GM10266 (cell line): ENCODE results near the gene PTCSC3.

Source experiments
- DNase-seq: peaks from one replicate; pipeline ENCODE4 v3.0.0; 2012; ENCODE audit errors: extremely low spot score
- TF ChIP-seq, protein P1 (sequence below): IDR thresholded peaks from 2 replicates; pipeline ENCODE4 v1.5.1; 2012; ENCODE audit warnings: mild to moderate bottlenecking, low read depth; ENCODE audit not compliant: control insufficient read depth, insufficient read depth; ENCODE audit errors: missing control alignments

Gene PTCSC3

DNA sequence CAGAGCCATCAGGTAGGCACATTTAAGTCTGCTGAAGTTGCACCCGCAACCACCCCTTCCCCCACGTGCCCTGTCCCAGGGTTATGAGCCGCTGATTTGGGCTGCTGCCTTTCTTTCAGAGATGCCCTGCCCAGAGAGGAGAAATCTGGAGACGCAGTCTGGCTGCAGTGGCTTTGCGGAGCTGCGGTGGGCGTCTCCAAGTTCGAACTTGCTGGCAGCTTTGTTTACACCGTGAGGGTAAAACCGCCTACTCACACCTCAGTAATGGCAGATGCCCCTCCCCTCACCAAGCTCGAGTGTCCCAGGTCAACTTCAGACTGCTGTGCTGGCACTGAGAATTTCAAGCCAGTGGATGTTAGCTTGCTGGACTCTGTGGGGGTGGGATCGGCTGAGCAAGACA, 14.7 kb downstream of the PTCSC3 start:
- TF ChIP-seq, protein P1, sequence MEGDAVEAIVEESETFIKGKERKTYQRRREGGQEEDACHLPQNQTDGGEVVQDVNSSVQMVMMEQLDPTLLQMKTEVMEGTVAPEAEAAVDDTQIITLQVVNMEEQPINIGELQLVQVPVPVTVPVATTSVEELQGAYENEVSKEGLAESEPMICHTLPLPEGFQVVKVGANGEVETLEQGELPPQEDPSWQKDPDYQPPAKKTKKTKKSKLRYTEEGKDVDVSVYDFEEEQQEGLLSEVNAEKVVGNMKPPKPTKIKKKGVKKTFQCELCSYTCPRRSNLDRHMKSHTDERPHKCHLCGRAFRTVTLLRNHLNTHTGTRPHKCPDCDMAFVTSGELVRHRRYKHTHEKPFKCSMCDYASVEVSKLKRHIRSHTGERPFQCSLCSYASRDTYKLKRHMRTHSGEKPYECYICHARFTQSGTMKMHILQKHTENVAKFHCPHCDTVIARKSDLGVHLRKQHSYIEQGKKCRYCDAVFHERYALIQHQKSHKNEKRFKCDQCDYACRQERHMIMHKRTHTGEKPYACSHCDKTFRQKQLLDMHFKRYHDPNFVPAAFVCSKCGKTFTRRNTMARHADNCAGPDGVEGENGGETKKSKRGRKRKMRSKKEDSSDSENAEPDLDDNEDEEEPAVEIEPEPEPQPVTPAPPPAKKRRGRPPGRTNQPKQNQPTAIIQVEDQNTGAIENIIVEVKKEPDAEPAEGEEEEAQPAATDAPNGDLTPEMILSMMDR, result no peak

DNA sequence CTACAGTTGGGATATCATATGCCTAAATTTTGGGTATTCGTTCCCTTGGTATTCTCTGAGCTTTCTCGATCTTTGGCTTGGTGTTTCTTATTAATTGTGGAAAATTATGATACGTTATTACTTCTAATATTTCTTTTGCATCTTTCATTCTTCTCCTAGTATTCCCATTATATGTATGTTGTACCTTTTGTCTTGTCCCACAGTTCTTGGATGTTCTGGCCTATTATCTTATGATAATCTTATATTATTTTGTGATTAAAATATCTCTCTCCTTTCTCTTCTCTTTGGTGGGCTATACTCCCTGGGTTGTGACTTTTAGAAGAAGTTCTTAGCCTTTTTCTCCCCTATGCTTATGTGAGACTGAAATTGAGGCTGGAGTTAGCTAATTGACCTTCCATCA, 25.2 kb downstream of the PTCSC3 start:
- TF ChIP-seq, protein P1, result no peak
- DNase-seq, result no peak

More for the DNA sequence above, 14.7 kb downstream of the PTCSC3 start:
- no peak for DNase-seq

DNA sequence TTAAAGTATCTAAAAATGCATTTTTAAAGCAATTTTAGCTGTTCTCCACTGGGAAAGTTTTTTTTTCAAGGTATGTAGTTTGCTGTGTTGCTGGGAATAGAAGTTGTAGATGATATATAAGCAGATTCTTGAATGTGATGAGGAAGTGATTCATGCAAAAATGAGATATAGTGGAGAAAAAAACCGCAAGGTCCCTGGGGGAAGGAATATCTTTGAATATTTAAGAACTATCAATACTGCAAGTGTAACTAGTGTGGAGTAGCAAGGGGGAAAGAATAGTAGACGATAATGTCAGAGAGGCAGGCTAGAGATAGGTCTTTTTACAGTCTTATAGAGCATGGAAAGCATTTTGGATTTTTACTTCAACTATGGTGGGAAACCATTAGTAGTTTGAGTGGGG, 42.5 kb downstream of the PTCSC3 start:
- DNase-seq, result no peak
- TF ChIP-seq, protein P1, result no peak

DNA sequence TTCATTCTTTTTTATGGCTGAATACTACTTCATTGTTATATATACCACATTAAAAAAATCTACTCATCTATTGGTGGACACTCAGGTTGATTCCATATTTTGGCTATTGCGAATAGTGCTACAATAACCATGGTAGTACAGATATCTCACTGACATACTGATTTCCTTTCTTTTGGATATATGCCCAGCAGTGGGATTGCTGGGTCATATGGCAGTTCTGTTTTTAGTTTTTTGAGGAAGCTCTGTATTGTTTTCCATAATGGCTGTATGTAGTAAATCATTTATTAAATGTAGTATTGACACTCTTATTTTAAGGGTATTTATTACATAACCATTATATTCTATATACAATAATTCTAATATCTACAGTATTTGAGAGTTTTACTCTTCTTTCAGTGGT, 43.7 kb downstream of the PTCSC3 start:
- DNase-seq, result no peak

DNA sequence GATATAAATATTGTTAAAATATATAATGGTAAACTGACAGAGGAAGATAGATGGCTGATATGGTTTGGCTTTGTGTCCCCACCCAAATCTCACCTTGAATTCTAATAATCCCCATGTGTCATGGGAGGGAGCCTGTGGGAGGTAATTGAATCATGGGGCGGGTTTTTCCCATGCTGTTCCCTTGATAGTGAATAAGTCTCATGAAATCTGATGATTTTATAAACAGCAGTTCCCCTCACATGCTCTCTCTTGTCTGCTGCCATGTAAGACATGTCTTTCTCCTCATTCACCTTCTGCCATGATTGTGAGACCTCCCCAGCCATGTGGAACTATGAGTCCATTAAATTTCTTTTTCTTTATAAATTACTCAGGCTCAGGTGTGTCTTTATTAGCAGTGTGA, 46.3 kb downstream of the PTCSC3 start:
- TF ChIP-seq, protein P1, result no peak
- DNase-seq, result no peak

More for the DNA sequence above, 43.7 kb downstream of the PTCSC3 start:
- TF ChIP-seq, protein P1, result no peak

DNA sequence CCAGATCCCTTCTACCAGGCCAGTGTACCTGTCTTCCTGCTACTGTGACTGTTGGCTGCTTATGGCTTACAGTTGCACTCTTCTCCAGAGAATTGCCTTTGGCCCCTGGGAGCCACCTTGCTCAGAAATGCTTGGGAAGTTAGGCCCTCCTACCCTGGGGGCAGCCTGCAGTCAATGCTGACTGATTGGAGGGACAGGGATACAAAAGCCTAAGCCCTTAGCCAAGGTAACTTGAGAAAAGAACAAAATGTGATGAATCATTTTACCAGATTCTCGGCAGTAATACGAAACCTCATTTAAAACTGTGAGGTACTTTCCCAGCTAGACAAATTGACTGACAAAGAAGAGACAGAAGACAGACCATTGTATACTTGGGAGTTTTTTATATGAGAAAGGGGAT, 47.3 kb downstream of the PTCSC3 start:
- TF ChIP-seq, protein P1, result no peak
- no peak for DNase-seq

DNA sequence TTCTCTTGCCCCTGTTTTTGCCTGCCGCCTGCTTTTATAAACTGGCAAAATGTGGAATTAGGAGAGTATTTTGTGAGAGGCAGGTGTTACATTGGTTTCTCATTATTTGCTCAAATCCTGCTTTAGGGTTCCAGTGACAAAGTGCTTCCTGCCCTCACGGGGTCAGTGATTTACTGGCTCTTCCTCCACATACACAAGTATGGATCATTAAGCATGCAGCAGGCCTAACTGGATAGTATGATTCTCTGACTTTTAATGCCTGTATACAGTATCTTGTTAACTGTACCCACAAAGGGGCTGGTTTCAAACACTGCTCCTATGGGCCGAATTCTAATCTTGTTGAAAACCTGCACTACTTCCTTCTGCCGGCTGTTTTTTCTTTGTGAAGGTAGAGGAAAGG, 63.2 kb downstream of the PTCSC3 start:
- TF ChIP-seq, protein P1, result no peak

More for the DNA sequence above, 63.2 kb downstream of the PTCSC3 start:
- no peak for DNase-seq
